ENCODE results near the gene BRICD5.
A peak's percentile ranks its signal among the peaks of the same experiment; 100 is the strongest.

GRCh38 chr16:2210386-2211365, at the start of gene BRICD5:
- TF ChIP-seq POLR2A (IDR thresholded peaks at IDR 0.05; ENCODE audit: low read depth, low read length) (no peak), POLR2AphosphoS5 (IDR thresholded peaks at IDR 0.05; ENCODE audit: low read depth, low read length) (peak; percentile 11; the same call in 1 of the 2 replicates), TAF1 (IDR thresholded peaks at IDR 0.05; ENCODE audit: low read depth, low read length) (no peak), SPI1 (IDR thresholded peaks at IDR 0.05; ENCODE audit: low read depth, low read length) (no peak), POU2F2 (IDR thresholded peaks at IDR 0.05; ENCODE audit: low read depth, low read length) (no peak; the same call in 1 of the 2 replicates), PAX5 (IDR thresholded peaks at IDR 0.05; ENCODE audit: insufficient read depth, low read length, severe bottlenecking) (no peak)

All from GM12891 (cell line).